Measurements from ENCODE around the gene DIP2A. TPM values are rescaled to one million over a fixed set of nuclear protein-coding genes. Genes with fewer than 3 reads are reported as not detected.

DIP2A gene
- total RNA-seq, 2 donors from 2014 or later = 44.2 to 82.2 TPM

- Histone ChIP-seq H3K36me3 (peaks cover 0 to 3% of the 10 kb centered on the region in 2 donors), H3K9me3 (no peaks in the 10 kb centered on the region), H3K27ac (no peak overlapping the region), H3K27me3 (replicated peaks; ENCODE audit: insufficient read depth) (no peaks in the 10 kb centered on the region), H3K4me3 (no peak overlapping the region), H3K4me1 (replicated peaks) (no peaks in the 10 kb centered on the region)
- no peak for TF ChIP-seq POLR2A (IDR thresholded peaks at IDR 0.05)
- TF ChIP-seq POLR2AphosphoS5 (IDR thresholded peaks at IDR 0.05) = no peak
- no peak for TF ChIP-seq CTCF (IDR thresholded peaks at IDR 0.05)
- WGBS = 84% methylated on average over 14 of the region's 14 CpGs
- DNase-seq (ENCODE audit: low spot score) = no peak
- intact Hi-C loops (cut with DNase I) = no loop called here
Measured at GRCh38 chr21:46562964-46563607, 104.4 kb downstream of the DIP2A start.

GRCh38 chr21:46564391-46564790, 105.7 kb downstream of the DIP2A start:
- no peak overlapping the region for H3K4me3 ChIP-seq
- no peak for DNase-seq (ENCODE audit: low spot score)
- no peaks in the 10 kb centered on the region for H3K4me1 ChIP-seq (replicated peaks)
- no peak for TF ChIP-seq CTCF (IDR thresholded peaks at IDR 0.05)
- TF ChIP-seq POLR2AphosphoS5 (IDR thresholded peaks at IDR 0.05) = no peak
- no peak for TF ChIP-seq POLR2A (IDR thresholded peaks at IDR 0.05)
- H3K27me3 ChIP-seq (replicated peaks; ENCODE audit: insufficient read depth) = no peaks in the 10 kb centered on the region
- no peak overlapping the region for H3K27ac ChIP-seq
- peaks cover 0 to 3% of the 10 kb centered on the region in 2 donors for H3K36me3 ChIP-seq
- intact Hi-C loops (cut with DNase I) = no loop called here
- 91% methylated on average over 10 of the region's 10 CpGs for WGBS
- H3K9me3 ChIP-seq = no peaks in the 10 kb centered on the region

- Histone ChIP-seq H3K4me3 (no peak overlapping the region), H3K36me3 (peaks cover 0 to 3% of the 10 kb centered on the region in 2 donors), H3K27me3 (replicated peaks; ENCODE audit: insufficient read depth) (no peaks in the 10 kb centered on the region), H3K4me1 (replicated peaks) (no peaks in the 10 kb centered on the region), H3K9me3 (no peaks in the 10 kb centered on the region), H3K27ac (no peak overlapping the region)
- 90% methylated on average over 15 of the region's 15 CpGs for WGBS
- intact Hi-C loops (cut with DNase I) = no loop called here
- TF ChIP-seq CTCF (IDR thresholded peaks at IDR 0.05) = no peak
- no peak for DNase-seq (ENCODE audit: low spot score)
Measured at GRCh38 chr21:46567348-46567747, 108.7 kb downstream of the DIP2A start.

- peaks cover 0 to 3% of the 10 kb centered on the region in 2 donors for H3K36me3 ChIP-seq
Measured at GRCh38 chr21:46568562-46568961, 109.9 kb downstream of the DIP2A start.

More at GRCh38 chr21:46568562-46568961, 109.9 kb downstream of the DIP2A start:
- Histone ChIP-seq H3K4me3 (no peak overlapping the region), H3K9me3 (no peaks in the 10 kb centered on the region), H3K27ac (no peak overlapping the region), H3K27me3 (replicated peaks; ENCODE audit: insufficient read depth) (no peaks in the 10 kb centered on the region), H3K4me1 (replicated peaks) (no peaks in the 10 kb centered on the region)
- 88% methylated on average over 4 of the region's 4 CpGs for WGBS
- DNase-seq (ENCODE audit: low spot score) = no peak
- TF ChIP-seq POLR2AphosphoS5 (IDR thresholded peaks at IDR 0.05) (no peak), POLR2A (IDR thresholded peaks at IDR 0.05) (no peak), CTCF (IDR thresholded peaks at IDR 0.05) (no peak)
- intact Hi-C loops (cut with DNase I) = no loop called here
